A673 (cell line): Measurements from ENCODE around the gene BICD1. TPM values are rescaled to one million over a fixed set of nuclear protein-coding genes. Genes with fewer than 3 reads are reported as not detected.

Source experiments
- BruUV-seq: library from RNA; stranded (reverse); fragments of 400-500 nt; replicated peaks from 2 replicates; lab custom pipeline; 2021; lab: Mats Ljungman, UMichigan
- CTCF ChIA-PET: fragments of 300-600 bp; sonication (Branson Sonifier 250); formaldehyde crosslinking; loops from one replicate; lab custom pipeline; 2022; ENCODE audit warnings: antibody characterized with exemption; lab: Charles Lee
- POLR2A ChIA-PET: fragments of 300-600 bp; sonication (Branson Sonifier 250); formaldehyde crosslinking; loops from one replicate; lab custom pipeline; 2022; ENCODE audit warnings: antibody characterized with exemption; ENCODE audit not compliant: low non-redundant PET; lab: Charles Lee
- DNase-seq: peaks from one replicate; pipeline ENCODE4 v3.0.0-alpha.2; 2015; ENCODE audit warnings: low spot score
- H3K27ac ChIP-seq: fragments of 200-600 bp; sonication (generic); 2 replicates; pipeline ENCODE4 v1.5.1; 2016; ENCODE audit warnings: mixed run types, low read depth, mild to moderate bottlenecking, mixed read lengths, antibody characterized with exemption, low read length; ENCODE audit not compliant: poor library complexity, severe bottlenecking
- H3K27me3 ChIP-seq: fragments of 200-600 bp; sonication (generic); replicated peaks from 2 replicates; pipeline ENCODE4 v1.6.1; 2017; ENCODE audit warnings: mixed run types, low read depth, mild to moderate bottlenecking, mixed read lengths, antibody characterized with exemption, low read length; ENCODE audit not compliant: insufficient read depth, poor library complexity
- H3K36me3 ChIP-seq: fragments of 200-600 bp; sonication (generic); 2 replicates; pipeline ENCODE4 v1.6.1; 2016; ENCODE audit warnings: mixed run types, mild to moderate bottlenecking, mixed read lengths, antibody characterized with exemption, low read length; ENCODE audit not compliant: insufficient read depth, poor library complexity, severe bottlenecking
- H3K4me1 ChIP-seq: fragments of 200-600 bp; sonication (generic); 2 replicates; pipeline ENCODE4 v1.6.1; 2017; ENCODE audit warnings: mixed run types, mild to moderate bottlenecking, mixed read lengths, antibody characterized with exemption, low read length; ENCODE audit not compliant: insufficient read depth, poor library complexity, severe bottlenecking
- H3K4me3 ChIP-seq: fragments of 200-600 bp; sonication (generic); 2 replicates; pipeline ENCODE4 v1.5.1; 2016; ENCODE audit warnings: low read depth, mixed run types, mild to moderate bottlenecking, mixed read lengths, low read length; ENCODE audit not compliant: poor library complexity, severe bottlenecking
- H3K9me3 ChIP-seq: fragments of 200-600 bp; sonication (generic); 2 replicates; pipeline ENCODE4 v1.6.1; 2016; ENCODE audit warnings: mixed run types, low read depth, mild to moderate bottlenecking, mixed read lengths, antibody characterized with exemption, low read length; ENCODE audit not compliant: poor library complexity, severe bottlenecking
- EZH2 ChIP-seq: fragments of 200-600 bp; sonication (generic); IDR thresholded peaks from 2 replicates; pipeline ENCODE4 v1.6.1; 2017; ENCODE audit warnings: borderline replicate concordance, low read depth, mild to moderate bottlenecking, mixed read lengths, antibody characterized with exemption, low read length; ENCODE audit not compliant: poor library complexity, severe bottlenecking
- intact Hi-C: fragments of 100-400 bp; cut with micrococcal nuclease; formaldehyde crosslinking; loops from one replicate; pipeline ENCODE4 v1.10.0; 2022; ENCODE audit not compliant: unreplicated experiment
- total RNA-seq: library from RNA; stranded (reverse); gene quantifications from 2 replicates; pipeline ENCODE4 v1.2.3, GENCODE V29; 2021
- TF ChIP-seq, protein P1 (sequence below): fragments of 300-800, 200-600 bp; sonication (generic); conservative IDR thresholded peaks from 2 replicates; pipeline ENCODE4 v1.5.1; 2017; ENCODE audit warnings: low read depth, mild to moderate bottlenecking, antibody characterized with exemption, low read length, moderate library complexity, mixed read lengths

Gene BICD1
- total RNA-seq, 1 experiment from 2014 or later = 50.2 TPM

DNA sequence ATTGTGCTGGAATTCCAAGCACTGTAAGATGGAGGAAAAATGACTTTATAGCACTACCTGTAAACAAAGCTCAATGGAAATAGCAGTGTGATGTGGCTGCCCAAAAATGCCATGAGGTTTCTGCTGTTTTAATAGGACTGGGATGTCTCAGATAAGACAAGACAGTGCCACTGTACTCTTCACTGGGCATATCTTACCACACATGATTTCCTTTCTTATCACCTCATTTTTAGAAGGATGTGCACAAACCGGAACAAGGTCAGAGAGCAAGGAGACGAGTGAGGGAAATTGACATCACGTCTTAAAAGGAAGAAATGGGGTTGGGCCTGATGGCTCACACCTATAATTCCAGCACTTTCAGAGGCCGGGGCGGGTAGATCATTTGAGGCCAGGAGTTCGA lies 254.3 kb downstream of the BICD1 start:
- Histone ChIP-seq H3K27ac (no peak overlapping the region), H3K36me3 (no peaks in the 10 kb centered on the region), H3K9me3 (no peaks in the 10 kb centered on the region), H3K27me3 (no peaks in the 10 kb centered on the region), H3K4me1 (peaks cover 7% of the 10 kb centered on the region), H3K4me3 (no peak overlapping the region)
- BruUV-seq = no TSS peak
- no peak for DNase-seq
- intact Hi-C loops = no loop called here
- CTCF ChIA-PET = no interaction called here
- no peak for TF ChIP-seq EZH2
- TF ChIP-seq, protein P1, sequence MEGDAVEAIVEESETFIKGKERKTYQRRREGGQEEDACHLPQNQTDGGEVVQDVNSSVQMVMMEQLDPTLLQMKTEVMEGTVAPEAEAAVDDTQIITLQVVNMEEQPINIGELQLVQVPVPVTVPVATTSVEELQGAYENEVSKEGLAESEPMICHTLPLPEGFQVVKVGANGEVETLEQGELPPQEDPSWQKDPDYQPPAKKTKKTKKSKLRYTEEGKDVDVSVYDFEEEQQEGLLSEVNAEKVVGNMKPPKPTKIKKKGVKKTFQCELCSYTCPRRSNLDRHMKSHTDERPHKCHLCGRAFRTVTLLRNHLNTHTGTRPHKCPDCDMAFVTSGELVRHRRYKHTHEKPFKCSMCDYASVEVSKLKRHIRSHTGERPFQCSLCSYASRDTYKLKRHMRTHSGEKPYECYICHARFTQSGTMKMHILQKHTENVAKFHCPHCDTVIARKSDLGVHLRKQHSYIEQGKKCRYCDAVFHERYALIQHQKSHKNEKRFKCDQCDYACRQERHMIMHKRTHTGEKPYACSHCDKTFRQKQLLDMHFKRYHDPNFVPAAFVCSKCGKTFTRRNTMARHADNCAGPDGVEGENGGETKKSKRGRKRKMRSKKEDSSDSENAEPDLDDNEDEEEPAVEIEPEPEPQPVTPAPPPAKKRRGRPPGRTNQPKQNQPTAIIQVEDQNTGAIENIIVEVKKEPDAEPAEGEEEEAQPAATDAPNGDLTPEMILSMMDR = no peak
- POLR2A ChIA-PET = no interaction called here

DNA sequence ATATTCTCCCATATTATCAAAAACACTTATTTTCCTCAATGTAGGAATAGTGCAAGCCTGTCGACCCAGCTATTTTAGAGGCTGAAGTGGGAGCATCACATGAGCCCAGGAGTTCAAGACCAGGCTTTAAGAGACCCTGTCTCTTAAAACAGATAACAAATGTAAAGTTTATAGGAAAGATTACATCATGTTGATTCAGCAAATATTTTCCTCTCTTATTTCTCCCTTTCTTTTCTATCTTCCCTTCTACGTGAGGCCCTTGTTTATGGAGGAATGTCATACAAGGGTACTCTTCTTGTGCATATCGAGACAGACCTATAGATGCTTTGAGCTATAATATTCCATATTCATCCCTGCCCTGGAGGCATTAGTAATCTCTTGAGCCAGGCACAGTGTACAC lies 256.2 kb downstream of the BICD1 start:
- intact Hi-C loops = no loop called here
- no peak overlapping the region for H3K27ac ChIP-seq
- H3K4me3 ChIP-seq = no peak overlapping the region
- BruUV-seq = no TSS peak
- H3K27me3 ChIP-seq = no peaks in the 10 kb centered on the region
- DNase-seq = no peak
- H3K36me3 ChIP-seq = no peaks in the 10 kb centered on the region
- ChIA-PET POLR2A (no interaction called here), CTCF (interaction anchor here (1.0 kb wide), 1 partner anchor 93 kb away, joined by 4 read pairs; no protein-coding TSS in a partner anchor)
- peaks cover 7% of the 10 kb centered on the region for H3K4me1 ChIP-seq
- no peak for TF ChIP-seq EZH2
- TF ChIP-seq, protein P1 = no peak
- no peaks in the 10 kb centered on the region for H3K9me3 ChIP-seq

DNA sequence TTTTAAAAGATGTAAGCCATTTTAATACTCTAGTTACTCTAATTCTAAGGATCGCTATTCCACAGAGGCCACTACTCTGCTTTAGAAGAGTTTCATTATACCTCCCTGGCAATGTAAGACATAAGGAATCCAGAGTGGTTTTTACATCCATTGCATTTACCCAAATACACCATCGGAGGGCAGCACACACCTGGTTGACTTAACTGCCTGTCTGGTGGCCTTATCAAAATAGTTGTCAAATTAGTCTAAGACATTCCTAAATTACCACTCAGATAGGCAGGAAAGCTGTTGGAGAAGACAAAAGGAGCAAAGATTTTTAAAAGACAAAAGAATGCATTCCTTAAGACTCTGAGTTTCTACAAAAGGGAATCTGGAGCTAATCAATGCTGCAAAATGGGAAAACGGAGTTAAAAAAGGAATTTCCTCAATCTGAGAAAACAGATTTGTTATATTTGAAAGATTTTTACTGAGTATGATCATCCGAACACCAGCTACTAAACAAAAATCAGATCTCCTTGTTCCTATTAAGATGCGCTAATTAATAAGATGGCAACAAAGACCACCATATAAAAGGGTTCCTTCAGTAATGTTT lies 258.9 kb downstream of the BICD1 start:
- Histone ChIP-seq H3K27me3 (no peaks in the 10 kb centered on the region), H3K4me1 (peaks cover 7% of the 10 kb centered on the region), H3K27ac (no peak overlapping the region), H3K4me3 (no peak overlapping the region), H3K9me3 (no peaks in the 10 kb centered on the region), H3K36me3 (no peaks in the 10 kb centered on the region)
- DNase-seq = peak; percentile 80
- intact Hi-C loops = loop anchor here (1.0 to 5.0 kb wide), 3 partner anchors 292 to 377 kb away; no protein-coding TSS in a partner anchor
- BruUV-seq = no TSS peak
- ChIA-PET POLR2A (no interaction called here), CTCF (interaction anchor here (0.6 kb wide), 1 partner anchor 713 kb away, joined by 5 read pairs; no protein-coding TSS in a partner anchor)
- no peak for TF ChIP-seq EZH2
- TF ChIP-seq, protein P1 = peak; percentile 85
